Tibial artery (tissue), 4 donors: ENCODE results near the gene GTF2H2C.

Source experiments
- DNase-seq, 2 donors: peaks; one replicate each; pipeline ENCODE4 v3.0.0-alpha.2; 2019
- H3K27ac ChIP-seq, 2 donors: fragments of 200-600 bp; sonication (generic) in 1 of 2; 1 replicate in 1 of 2; 2 replicates in 1 of 2; pipeline ENCODE4 v1.5.1; 2018 to 2019; ENCODE audit warnings: mild to moderate bottlenecking in 1 of 2
- H3K27me3 ChIP-seq, 2 donors: fragments of 200-600 bp; sonication (generic) in 1 of 2; one replicate each; pipeline versions ENCODE4 v1.5.1 to v1.6.0; 2016 to 2019
- H3K36me3 ChIP-seq, 3 donors: fragments of 200-600 bp; sonication (generic) in 2 of 3; one replicate each; pipeline ENCODE4 v1.5.1; 2016 to 2019; ENCODE audit warnings: mild to moderate bottlenecking in 2 of 3
- H3K4me1 ChIP-seq, 4 donors: fragments of 200-600 bp; sonication (generic) in 2 of 4; 1 replicate in 3 of 4; 2 replicates in 1 of 4; pipeline ENCODE4 v1.5.1; 2016 to 2019
- H3K4me3 ChIP-seq, 2 donors: fragments of 200-600 bp; sonication (generic) in 1 of 2; 1 replicate in 1 of 2; 2 replicates in 1 of 2; pipeline ENCODE4 v1.5.1; 2018 to 2019; ENCODE audit warnings: mild to moderate bottlenecking in 2 of 2
- H3K9me3 ChIP-seq, 3 donors: fragments of 200-600 bp; sonication (generic) in 1 of 3; one replicate each; pipeline ENCODE4 v1.5.1; 2016 to 2019
- intact Hi-C: fragments of 100-400 bp; cut with DNase I; formaldehyde crosslinking; loops from one replicate; pipeline ENCODE4 v1.15.0; 2023; ENCODE audit warnings: low total_unique reads
- TF ChIP-seq, protein P1 (sequence below), 2 experiments: fragments of 200-600 bp in 1 of 2; fragments of 450-650 bp in 1 of 2; IDR thresholded peaks; one replicate each; pipeline ENCODE4 v1.5.1; 2017 to 2019; ENCODE audit warnings: antibody characterized with exemption in 2 of 2, mild to moderate bottlenecking in 1 of 2, moderate library complexity in 1 of 2

Gene GTF2H2C

DNA sequence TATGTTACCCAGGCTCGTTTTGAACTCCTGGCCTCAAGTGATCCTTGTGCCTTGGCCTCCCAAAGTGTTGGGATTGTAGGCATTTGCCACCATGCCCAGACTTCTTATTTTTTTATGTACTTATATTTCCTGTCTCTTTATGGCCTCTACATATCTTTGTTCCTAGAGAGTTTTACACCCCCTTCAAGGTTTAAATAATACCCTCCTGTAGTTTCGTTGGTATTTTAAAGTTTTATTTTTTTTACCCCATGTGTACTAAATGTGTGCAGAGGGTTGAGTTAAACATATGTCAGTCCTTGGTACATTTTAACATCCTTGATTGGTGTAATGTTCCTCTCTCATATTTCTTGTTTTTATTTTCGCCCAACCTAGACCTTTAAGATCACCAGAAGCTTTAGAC lies 38.0 kb upstream of the GTF2H2C start:
- intact Hi-C loops = no loop called here
- Histone ChIP-seq H3K27me3 (peaks cover 0 to 3% of the 10 kb centered on the region in 2 donors), H3K4me3 (no peak overlapping the region), H3K4me1 (peaks cover 0 to 5% (median 0%) of the 10 kb centered on the region in 4 donors), H3K27ac (no peak overlapping the region), H3K36me3 (no peaks in the 10 kb centered on the region), H3K9me3 (no peaks in the 10 kb centered on the region)
- TF ChIP-seq, protein P1, sequence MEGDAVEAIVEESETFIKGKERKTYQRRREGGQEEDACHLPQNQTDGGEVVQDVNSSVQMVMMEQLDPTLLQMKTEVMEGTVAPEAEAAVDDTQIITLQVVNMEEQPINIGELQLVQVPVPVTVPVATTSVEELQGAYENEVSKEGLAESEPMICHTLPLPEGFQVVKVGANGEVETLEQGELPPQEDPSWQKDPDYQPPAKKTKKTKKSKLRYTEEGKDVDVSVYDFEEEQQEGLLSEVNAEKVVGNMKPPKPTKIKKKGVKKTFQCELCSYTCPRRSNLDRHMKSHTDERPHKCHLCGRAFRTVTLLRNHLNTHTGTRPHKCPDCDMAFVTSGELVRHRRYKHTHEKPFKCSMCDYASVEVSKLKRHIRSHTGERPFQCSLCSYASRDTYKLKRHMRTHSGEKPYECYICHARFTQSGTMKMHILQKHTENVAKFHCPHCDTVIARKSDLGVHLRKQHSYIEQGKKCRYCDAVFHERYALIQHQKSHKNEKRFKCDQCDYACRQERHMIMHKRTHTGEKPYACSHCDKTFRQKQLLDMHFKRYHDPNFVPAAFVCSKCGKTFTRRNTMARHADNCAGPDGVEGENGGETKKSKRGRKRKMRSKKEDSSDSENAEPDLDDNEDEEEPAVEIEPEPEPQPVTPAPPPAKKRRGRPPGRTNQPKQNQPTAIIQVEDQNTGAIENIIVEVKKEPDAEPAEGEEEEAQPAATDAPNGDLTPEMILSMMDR (IDR thresholded peaks at IDR 0.05) = no peak
- no peak for DNase-seq

DNA sequence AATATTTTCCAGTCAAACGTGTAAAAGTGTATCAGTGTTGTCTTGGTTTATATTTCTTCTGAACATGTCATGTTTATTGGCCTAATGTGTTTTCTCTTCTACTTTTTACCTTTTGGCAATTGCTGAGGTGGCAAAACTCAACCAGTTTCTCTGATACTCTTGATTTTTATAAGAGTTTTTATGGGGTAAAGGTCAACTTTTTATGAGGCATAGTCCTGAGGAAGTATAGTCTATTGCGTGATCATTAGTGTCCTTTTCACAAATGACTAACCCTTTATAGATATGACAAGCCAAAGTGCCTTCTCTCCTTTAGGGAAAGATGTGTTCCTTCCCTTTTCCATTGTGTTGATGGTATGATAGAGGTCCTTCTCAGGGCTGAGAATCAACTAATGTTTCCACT lies 34.5 kb upstream of the GTF2H2C start:
- no peaks in the 10 kb centered on the region for H3K36me3 ChIP-seq
- DNase-seq = no peak
- no peak overlapping the region for H3K27ac ChIP-seq
- no peak overlapping the region for H3K4me3 ChIP-seq
- peaks cover 0 to 3% of the 10 kb centered on the region in 2 donors for H3K27me3 ChIP-seq
- TF ChIP-seq, protein P1 (IDR thresholded peaks at IDR 0.05) = no peak
- H3K9me3 ChIP-seq = no peaks in the 10 kb centered on the region
- intact Hi-C loops = no loop called here
- H3K4me1 ChIP-seq = no peaks in the 10 kb centered on the region

DNA sequence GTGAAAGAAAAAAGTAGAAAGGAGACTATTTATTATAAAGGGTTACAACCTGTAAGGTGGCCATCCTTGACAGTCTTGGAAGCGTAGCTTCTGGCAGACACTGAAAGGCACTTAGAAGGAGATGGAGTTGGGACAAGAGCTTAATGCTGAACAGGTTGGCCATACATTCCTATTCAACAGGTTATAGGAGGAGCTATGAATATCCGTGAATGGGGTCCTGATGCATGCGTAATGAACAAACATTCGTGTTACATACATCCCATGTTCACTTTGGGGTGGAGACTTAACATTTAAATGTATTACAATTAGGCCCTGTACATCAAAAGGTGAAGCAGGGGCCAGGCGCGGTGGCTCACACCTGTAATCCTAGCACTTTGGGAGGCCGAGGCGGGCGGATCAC lies 33.3 kb upstream of the GTF2H2C start:
- Histone ChIP-seq H3K27me3 (peaks cover 0 to 3% of the 10 kb centered on the region in 2 donors), H3K4me1 (no peaks in the 10 kb centered on the region), H3K36me3 (no peaks in the 10 kb centered on the region), H3K4me3 (no peak overlapping the region), H3K9me3 (no peaks in the 10 kb centered on the region), H3K27ac (no peak overlapping the region)
- intact Hi-C loops = no loop called here
- DNase-seq = no peak
- TF ChIP-seq, protein P1 (IDR thresholded peaks at IDR 0.05) = no peak

DNA sequence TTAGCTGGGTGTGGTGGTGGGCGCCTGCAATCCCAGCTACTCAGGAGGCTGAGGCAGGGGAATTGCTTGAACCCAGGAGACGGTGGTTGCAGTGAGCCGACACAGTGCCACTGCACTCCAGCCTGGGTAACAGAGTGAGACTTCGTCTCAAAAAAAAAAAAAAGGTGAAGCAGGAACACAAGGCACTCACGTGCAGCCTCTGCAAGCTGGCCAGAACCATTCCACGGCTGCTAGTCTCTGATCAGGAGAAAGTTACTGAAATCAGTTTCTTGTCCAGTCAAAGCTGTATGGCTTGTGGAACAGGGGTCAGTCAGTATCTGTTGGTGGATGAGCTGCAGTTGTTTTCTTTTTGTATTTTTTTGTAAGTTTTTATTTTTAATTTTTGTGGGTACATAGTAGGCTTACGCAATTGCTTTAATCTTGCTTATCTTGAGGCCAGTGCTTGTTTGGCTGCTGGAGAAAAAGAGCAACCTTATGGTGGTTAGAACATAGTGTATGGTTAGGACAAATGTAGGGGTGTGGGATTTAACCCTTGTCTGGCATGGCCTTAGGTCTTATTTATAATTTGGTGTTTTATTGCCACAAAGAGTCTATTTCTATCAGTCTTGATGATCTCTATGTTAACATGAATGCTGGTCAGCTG lies 32.7 kb upstream of the GTF2H2C start:
- TF ChIP-seq, protein P1 (IDR thresholded peaks at IDR 0.05) = no peak
- peaks cover 0 to 3% of the 10 kb centered on the region in 2 donors for H3K27me3 ChIP-seq
- no peak for DNase-seq
- no peak overlapping the region for H3K27ac ChIP-seq
- H3K4me1 ChIP-seq = no peaks in the 10 kb centered on the region
- no peaks in the 10 kb centered on the region for H3K36me3 ChIP-seq
- intact Hi-C loops = no loop called here
- H3K9me3 ChIP-seq = no peaks in the 10 kb centered on the region
- no peak overlapping the region for H3K4me3 ChIP-seq

DNA sequence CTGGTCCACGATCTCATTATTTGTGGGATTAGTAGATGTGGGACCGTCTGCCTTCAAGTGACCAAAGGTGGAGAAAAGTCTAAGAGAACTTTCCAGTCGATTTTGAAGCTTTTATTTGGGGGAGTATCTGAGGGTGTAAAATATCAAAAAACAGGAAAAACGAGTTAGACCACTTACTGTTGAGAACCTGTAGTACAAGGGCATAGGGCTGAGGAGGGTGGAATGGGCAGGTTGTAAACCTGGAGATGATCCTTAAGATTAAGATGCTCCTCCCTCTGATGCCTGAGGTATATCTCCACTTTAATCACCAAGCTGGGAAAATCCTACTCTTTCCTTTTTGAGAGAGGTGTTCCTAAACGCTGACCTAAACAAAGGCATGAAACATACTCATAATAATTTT lies 32.0 kb upstream of the GTF2H2C start:
- Histone ChIP-seq H3K27me3 (peaks cover 0 to 3% of the 10 kb centered on the region in 2 donors), H3K4me3 (no peak overlapping the region), H3K4me1 (no peaks in the 10 kb centered on the region), H3K36me3 (no peaks in the 10 kb centered on the region), H3K27ac (no peak overlapping the region), H3K9me3 (no peaks in the 10 kb centered on the region)
- DNase-seq = no peak
- TF ChIP-seq, protein P1 (IDR thresholded peaks at IDR 0.05) = no peak
- intact Hi-C loops = no loop called here

DNA sequence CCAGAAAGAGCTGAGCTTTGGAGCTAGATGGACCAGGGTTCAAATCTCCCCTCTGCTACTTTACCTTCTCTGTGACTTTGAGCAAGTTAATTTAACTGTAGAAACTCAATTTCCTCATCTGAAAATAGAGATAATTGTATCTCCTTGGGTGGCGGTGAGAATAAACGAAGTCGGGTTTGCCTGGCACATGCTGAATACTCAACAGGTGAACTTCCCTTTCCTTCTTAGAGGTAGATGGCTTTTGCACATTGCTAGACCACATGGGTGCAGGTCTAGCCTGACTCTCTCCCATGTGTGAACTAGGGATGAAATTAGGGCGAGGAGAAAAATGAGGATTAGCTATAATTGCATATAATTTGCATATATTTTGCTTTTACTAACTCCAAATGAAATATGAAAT lies 31.4 kb upstream of the GTF2H2C start:
- DNase-seq = no peak
- H3K27ac ChIP-seq = no peak overlapping the region
- TF ChIP-seq, protein P1 (IDR thresholded peaks at IDR 0.05) = no peak
- intact Hi-C loops = no loop called here
- peaks cover 0 to 2% of the 10 kb centered on the region in 2 donors for H3K27me3 ChIP-seq
- H3K36me3 ChIP-seq = no peaks in the 10 kb centered on the region
- H3K4me3 ChIP-seq = no peak overlapping the region
- no peaks in the 10 kb centered on the region for H3K4me1 ChIP-seq
- H3K9me3 ChIP-seq = no peaks in the 10 kb centered on the region
